CD4-positive, alpha-beta T cell treated with Interleukin-10 for 1 hour (primary cell): ENCODE results near the gene TNFRSF21.
"Not testable (repeated sequence)": the region's sequence is repeated elsewhere in the genome, so short reads cannot be mapped to it uniquely, and the experiment has no call there.

Experiments
- DNase-seq: peaks from one replicate; pipeline ENCODE4 v3.0.0-alpha.2; 2020

TNFRSF21 gene

DNA sequence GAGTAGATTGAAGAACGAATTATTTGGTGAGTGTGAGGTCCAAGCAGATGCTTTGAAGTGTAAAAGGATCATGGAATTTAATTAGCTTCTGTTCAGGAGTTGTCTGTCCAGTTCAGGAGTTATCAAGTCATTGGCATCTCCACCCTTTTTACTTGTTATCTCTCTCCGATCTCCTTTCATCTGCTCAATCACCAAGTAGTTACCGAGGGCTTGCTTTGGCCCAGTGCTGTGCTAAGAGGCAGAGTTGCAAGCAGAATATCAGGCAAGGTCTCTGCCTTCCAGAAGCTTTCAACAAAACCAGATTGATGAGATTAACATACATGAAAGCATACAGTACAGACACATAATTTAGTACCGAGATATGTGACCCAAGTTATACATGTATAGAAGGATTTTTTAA, 10.2 kb upstream of the TNFRSF21 start:
- no peak for DNase-seq

DNA sequence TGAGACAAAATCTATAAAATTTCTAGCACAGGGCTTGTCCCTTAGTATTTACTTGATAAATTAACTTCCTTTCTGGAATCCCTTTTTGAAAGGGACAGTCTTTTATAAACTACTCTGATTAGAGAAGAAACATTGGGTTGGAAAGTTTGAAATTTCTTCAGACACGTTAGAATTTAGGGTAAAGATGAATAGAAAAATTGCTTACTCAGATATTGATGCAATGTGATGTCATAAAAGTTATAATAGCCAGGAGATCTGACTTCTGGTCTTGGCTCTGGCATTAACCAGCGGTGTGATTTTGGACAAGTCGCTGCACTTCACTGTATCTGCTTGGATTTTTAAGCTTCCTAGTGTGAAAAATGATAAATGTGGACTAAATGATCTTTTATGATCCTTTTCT, 9.7 kb upstream of the TNFRSF21 start:
- DNase-seq = no peak

DNA sequence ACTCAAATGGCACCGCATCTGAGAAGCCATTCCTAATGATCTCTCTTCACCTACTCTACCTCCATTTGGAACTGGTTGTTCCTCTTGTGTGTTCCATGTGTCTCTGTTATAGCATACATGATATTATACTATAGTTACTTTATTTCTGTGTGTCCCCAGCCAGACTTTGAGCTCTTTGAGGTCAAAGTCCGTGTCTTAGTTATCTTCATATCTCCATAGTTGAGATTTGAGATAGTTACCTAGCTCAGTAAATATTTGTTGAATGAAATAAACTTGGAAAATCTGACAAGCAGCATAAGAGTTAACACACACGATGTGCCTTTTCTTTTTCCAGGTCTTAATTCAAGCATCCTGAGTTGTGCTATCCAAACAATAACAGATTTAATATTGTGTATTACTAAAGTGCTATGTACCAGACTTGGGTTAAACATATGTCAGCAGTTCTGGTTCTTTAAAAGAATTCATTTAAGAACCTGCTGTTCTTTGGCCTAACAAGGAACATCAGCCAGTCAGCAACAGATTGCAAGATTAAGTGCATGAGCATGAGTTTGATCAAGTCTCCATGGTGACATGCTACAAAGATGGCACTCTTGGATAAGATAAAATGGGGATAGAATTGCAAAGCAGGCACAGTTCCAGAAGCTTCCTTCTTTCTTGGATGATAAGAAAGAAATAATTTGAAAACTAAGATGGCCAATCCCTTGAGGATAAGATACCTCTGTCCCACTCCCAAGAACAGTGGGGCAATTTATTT, 8.7 kb upstream of the TNFRSF21 start:
- no peak for DNase-seq

DNA sequence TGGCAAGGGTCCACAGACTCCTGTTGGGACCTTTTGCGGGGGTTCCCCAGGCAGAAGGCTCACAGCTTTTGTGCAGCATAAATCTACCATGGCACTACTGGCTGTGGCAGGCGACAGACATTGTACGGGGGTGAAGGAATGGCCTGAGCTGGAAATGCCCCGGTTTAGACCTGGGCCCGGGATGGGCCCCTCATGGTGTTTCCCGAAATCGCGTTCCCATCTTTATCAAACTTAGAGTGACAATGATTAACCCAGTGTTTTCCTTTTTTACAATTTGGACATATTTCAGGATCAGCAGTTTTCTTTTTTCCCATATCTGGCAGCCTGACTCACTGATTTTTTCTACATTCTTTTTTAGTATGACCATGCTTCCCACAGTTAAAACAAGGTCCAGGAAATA, 5.5 kb upstream of the TNFRSF21 start:
- not testable (repeated sequence) for DNase-seq

DNA sequence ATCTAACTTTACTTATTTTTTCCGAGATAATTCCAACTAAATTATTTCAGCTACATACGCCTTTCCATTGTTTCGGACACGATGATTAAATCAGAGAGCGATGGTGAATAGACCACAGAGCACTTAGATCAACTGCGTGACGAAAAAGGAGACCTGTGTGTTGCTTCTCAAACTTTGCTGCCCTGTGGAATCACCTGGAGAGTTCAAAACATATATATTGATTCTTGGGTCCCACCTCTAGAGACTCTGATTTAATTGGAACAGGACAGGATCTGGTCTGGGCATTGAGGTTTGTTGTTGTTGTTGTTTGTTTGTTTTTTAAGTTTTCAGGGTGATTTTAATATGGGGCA, 401 bp upstream of the TNFRSF21 start:
- DNase-seq = no peak

DNA sequence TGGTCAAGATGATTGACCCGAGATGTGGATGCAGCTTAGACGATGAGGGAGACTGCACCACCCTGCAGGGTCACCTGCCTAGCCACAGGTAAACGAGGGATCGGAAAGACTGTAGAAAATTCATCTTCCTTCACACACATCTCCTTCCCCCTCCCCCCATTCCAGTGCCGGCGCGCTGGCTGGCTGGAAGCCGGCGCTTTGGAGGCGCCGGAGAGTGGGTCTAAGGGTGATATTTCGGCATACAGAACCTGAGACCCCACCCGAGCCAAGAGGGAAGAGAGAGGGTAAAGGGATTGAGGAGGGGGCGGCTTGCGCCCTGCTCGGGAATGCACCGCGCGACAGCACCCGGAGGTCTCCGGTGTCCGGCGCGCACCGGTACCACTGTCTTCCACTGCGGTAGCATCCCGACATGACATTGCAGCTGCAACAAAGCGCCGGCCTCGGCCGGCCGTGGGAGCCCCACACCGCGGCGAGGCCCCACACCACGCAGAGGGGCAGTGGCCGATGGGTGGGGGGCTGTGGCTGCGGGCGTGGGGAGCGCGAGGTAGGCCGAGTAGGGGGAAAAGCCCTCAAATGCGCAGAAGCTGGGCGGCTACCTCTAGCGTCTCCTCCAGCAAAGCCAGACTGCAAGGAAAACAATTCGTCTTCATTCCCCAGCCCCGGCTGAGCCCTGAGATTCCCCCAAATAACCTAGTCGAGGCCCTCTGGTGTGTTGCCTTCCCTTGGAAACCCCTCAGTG, 984 bp downstream of the TNFRSF21 start:
- no peak for DNase-seq

DNA sequence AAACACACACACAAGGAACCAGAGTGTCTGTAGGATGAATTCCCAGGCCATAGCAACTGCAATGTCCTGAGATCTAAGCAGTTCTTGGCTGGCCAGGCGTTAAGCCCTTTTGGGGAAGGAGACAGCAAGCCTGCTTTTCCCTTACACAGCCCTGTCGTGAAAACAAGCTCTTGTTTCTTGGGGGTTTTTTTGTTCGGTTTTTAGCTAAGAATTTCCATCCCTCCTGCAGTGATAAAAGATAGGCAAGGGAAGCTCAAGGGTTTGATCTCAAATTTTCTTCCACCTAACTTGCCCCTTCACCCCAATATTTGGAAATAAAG, 1.5 kb downstream of the TNFRSF21 start:
- no peak for DNase-seq

DNA sequence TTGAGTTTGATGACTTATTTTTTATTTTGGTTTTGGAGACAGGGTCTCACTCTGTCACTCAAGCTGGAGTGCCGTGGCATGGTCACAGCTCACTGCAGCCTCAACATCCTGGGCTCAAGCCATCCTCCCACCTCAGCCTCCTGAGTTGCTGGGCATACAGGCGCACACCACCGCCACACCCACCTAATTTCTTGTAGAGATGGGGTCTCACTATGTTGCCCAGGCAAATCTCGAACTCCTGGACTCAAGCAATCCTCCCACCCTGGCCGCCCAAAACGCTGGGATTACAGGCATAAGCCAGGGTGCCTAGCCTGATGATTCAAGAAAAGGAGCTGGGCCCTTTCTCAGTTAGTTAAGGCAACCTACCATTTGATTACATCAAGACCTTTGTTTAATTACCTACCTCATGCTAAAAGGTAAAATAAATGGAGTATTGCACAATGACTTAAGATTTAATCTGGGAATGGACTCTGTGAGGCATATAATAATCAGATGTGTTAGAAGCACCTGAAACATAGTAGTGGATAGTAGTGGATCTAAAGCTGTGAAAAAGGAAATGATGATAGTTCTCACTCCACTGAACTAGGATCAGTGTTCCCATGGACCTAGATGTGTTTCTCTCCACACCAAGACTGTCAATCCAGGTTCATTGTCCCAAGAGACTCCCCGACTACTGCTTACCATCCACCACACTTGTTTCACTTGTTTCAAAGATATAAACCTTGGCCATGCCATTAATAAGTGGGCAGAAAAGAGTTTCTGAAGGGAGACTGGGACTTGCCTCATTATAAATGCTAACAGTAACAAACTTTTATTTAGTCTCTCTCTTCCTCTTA, 2.1 kb downstream of the TNFRSF21 start:
- no peak for DNase-seq

DNA sequence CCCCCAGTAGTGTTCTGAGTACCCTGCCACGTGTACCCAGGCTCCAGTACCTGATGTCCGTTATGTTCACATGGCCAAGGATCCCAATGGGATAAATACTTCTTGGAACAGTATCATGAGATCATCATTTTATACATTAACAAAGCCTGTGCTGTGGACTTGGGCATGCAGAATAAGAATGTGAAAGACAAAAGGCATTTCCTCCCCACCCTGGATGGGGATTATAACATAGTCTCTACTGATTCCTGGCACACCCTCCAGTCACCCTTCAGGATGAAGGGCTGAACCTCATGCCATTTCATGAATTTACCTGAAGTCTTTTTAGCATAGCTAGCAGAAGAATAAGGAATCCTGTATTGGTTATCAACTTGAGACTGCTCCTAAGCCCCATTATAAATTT, 2.8 kb downstream of the TNFRSF21 start:
- no peak for DNase-seq

DNA sequence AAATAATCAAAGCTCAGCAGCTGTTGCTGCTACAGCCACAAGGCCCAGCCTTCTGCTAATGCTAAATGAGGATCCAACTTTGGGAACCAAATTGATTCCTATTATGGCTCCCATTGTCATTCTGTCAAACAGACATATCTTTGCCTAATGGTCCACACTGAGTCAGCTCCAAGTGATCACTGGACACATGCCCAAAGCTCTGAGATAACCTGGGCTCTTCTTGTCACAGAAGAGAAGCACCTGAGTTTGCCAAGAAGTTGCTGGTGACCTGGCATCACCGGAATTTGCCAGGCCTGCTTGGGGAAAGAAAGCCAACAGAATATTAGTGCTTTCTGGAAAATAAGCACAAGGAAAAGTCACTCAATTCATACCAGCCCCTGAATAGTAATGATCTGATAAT, 5.8 kb downstream of the TNFRSF21 start:
- no peak for DNase-seq

DNA sequence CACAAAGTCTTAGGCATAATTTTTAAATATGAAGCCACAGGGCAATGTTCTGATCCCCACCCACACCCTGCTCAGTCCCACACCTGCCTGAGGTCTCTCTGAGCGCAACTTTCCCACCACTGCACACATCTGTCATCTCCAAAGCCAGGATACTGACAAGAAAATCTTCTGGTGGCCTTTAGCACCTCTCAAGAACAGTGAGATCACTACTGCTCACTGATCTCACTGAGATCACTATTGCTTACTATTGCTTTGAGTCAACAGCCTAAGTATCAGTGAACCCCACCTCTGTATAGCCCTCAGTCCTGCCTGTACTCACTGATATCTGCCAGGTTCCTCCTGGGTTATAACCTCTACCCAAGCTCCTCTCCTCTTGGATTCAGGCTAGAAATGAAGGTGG, 6.4 kb downstream of the TNFRSF21 start:
- DNase-seq = no peak

DNA sequence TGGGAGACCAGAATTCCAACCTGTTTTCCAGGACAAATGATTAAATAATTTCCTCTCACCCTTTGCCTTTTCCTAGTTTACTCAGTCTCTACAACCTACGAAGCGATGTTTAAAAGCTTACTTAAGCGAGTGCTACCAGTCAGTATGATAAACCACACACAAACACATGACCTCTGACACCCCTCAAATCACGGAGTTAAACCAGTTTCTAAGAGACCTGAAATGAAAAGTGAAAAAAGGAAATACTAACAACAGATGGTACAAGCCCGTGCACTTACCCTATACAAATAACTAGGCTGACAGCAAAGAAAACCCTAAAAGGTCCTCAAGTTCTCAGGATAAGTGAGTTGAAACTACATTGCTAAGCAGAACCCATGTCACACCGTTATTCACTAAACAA, 7.7 kb downstream of the TNFRSF21 start:
- no peak for DNase-seq

DNA sequence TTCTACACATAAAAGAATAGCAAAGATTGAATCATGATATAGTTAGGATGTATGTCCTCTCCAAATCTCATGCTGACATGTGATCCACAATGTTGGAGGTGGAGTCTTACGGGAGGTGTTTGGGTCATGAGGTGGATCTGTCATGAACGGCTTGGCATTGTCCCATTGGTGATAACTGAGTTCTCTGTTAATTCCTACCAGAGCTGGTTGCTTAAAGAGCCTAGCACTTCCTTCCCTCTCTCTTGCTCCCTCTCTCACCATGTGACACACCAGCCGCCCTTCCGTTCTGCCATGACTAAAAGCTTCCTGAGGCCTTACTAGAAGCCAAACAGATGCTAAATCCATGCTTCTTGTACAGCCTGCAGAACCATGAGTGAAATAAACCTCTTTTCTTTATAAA, 8.3 kb downstream of the TNFRSF21 start:
- no peak for DNase-seq

DNA sequence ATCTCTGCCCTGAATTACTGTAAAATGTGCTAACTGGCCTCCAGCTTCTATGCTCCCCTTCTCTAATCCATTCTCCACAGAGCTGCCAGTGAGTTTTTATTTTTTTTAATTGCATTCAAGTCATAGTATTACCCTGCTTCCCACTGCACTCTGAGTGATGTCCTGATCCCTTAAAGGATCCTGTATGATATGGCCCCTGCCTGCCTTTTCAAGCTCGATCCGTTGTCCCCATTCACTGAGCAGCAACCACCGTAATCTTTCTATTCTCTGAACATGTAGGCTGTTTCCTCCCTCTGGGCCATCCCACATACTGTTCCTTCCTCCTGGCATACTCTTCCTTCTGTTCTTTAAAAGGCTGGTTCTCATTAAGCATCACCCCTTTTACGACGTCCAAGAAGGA, 9.3 kb downstream of the TNFRSF21 start:
- no peak for DNase-seq

DNA sequence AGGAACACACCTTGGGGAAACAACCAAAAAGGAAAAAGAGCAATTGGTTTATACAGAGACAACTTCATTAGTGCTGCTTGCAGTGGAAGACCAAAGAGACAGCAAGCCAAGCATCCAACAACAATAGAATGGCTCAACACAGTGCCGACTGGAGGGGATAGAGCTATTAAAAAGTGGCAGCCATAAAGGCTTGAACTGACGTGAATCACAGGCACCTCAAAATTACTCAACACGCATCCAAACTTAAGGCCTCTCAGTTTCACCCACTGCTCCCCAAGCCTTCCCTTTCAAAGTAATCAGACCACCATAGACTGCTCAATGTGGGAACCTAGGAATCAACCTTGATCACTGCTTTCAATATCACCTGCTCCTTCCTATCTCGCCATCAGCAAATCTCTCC, 9.7 kb downstream of the TNFRSF21 start:
- DNase-seq = no peak

DNA sequence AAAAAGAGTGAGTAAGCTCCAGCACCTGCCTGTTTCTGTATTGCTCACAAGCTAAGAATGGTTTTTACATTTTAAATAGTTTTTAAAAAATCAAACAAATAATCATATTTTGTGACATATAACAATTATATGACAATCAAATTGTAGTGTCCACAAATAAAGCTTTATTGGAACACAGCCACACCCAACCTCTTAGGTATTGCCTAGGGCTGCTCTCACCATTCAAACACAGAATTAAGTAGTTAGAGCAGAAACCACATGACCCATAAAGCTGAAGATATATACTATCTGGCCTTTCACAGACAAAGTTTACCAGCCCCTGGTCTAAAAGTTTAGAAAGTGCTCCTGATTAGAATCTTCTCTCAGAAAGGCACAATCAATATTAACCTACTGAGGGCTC, 11.2 kb downstream of the TNFRSF21 start:
- no peak for DNase-seq

DNA sequence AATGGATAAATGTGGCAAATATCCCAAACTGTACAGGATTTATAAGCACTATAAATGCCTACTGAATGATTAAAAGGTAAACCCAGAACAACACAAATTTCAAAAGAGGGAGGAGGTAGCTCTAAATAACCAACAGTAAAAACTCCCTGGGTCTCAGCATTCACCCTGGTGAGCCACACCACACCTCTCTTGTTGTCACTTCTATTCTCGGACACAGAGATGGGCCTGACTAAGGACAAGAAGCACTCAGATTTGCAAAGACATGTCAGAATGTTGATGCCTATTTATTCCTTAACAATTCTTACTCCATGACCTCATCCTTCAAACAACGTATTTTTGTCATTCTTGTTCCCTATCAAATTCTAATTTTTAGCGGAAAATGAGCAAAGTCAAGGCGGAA, 14.7 kb downstream of the TNFRSF21 start:
- no peak for DNase-seq

DNA sequence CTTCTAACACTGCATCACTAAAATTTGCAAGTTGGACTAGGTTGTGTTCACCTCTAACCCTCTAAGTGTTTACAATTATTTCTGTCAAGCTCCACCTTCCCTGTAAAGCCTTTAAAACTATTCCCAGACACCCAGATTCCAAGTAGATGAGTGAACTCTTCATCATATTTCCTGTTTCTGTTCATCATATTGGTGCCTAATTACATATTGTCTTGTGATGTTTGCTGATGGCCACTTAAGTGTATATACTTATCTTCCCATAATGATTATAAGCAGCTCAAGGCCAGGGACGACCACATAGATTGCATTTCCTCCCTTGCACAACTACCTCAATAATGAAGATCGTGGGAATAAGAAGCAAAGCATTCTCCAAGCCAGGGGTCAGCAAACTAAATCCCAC, 16.8 kb downstream of the TNFRSF21 start:
- no peak for DNase-seq

DNA sequence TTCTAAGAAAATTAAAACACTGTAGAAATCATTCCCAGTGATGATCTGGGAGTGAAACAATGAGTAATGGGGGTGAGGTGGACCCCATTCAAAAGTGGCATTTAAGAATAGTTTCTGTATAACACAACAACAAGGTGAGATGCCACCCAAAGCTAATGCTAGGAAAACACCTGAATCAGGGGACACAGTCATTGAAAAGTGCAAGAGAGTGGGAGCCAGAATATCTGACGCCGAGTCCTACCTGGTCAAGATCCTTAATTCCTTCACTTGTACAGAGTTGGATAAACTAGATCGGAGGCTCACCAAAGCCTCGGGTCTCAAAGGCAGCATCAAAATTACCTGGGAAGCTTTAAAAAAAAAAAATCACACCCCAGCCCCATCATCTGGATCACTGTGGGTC, 17.7 kb downstream of the TNFRSF21 start:
- DNase-seq = no peak

DNA sequence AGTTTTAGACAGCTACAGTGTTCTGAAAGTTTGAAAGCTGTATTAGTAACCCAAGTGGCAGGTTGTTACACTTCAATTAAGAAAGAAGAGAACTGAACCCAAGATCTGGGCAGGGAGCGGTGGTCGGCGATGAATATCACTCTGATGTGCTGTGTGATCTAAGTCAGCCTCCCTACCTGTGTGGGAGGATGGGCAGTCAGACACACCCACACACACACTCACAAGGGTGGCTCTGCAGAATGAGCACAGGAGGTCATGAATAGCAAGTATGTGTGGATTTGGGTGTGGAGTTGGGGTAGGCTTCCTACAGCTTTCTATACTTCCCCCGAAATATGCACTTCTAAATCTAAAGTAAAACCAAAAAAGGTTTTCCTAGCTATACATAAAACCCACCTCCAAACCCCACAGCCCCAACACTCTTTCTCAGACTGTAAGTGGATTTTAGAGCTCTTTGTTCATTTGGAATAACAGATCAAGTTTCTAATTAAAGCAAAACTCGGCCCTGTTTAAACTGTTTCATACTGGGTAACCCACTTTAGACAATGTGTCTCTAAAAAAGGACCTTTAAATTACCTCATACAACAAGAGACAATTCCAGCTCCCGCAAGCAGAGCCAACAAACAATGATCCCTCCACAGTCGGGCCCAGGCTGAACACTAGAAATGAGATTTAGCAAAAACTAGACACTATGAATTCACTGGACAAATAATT, 19.4 kb downstream of the TNFRSF21 start:
- DNase-seq = no peak

DNA sequence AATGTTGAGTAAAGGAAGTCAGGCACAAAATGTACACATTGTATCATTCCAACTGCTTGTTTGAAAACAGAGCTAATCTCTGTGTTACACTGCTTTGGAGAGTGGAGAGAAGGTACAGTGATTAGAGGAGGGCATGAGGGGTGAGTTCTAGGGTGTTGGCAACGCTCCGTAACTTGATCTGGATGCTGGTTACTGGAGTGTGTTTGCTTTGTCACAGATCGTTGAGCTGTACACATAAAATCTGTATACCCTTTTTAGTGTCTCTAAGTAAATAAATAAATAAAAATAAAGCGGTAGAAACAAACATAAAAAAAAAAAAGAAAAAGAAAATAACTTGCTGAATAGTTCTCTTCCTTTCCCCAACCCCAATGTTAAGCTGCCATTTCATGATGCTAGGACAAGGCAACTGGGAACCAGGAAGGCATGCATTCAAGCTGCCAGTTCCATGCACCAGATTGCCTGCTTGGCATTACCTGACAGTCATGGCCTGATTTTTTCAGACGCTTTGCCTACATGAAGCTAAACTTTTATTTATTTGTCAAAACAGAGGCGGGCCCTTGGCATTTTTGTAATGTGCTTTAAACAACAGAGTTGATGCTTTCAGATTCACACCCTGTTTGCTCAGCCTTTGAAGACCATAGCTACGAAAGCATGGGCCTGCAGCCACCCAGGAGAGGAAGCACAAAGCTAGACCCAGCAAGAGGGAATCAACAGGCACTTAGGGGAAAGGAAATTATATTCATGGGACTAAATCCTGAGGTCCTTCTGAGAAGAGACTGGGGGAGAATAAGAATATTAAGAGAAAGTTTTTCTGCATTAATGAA, 21.2 kb downstream of the TNFRSF21 start:
- DNase-seq = no peak

DNA sequence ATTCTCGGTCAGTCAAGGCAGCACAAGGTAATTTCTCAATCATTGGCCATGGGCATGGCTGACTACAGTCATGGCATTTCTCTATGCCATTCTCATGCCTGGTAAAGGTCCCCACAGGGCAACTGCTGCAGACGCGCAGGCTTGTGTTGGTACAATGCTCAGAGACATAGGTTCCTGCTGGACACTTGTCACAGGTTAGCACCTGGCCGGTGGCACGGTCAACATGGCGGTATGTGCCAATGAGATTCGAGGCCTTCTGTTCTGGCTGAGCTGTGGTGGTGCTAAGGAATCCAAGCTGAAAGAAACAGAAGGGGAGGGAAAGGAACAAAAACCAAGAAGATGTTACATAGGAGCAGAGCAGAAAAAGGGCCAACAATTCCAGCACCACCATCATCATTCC, 23.4 kb downstream of the TNFRSF21 start:
- no peak for DNase-seq

DNA sequence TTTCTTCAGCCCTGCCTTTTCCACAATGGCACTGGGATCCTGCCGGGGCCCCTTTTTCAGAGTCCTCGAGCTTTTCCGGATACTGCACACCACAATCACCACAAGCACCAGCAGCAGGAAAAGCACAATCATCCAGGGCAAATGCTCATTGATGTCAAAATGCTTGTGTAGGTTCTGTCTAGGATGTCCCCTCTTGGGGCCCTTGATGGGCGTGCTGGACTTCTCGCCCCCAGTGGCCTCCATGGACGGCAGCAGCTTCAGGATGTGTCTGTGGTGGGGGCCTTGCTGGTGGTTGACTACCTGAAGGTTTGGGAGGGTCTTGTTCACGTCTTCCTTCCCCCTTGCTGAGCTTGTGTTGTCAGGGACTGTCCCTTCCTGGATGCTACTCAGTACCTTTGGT, 25.7 kb downstream of the TNFRSF21 start:
- no peak for DNase-seq
